GM23338 (cell line): ENCODE data around the gene ASGR1. TPM values are rescaled to one million over a fixed set of nuclear protein-coding genes. Genes with fewer than 3 reads are reported as not detected.

Source experiments
- ATAC-seq: fragments of 200-7000 bp; cut with Tn5 transposase; 3 replicates; pipeline ENCODE4 v1.9.1; 2020
- DNase-seq: peaks from one replicate; pipeline ENCODE4 v3.0.0-alpha.2; 2015; ENCODE audit warnings: low spot score
- H2AFZ ChIP-seq: fragments of 200-600 bp; sonication (generic); 2 replicates; pipeline ENCODE4 v1.8.0; 2016; ENCODE audit warnings: antibody characterized with exemption, mild to moderate bottlenecking, moderate library complexity
- H3F3A ChIP-seq: fragments of 200-600 bp; sonication (generic); replicated peaks from 2 replicates; pipeline ENCODE4 v1.8.0; 2017; ENCODE audit warnings: antibody characterized with exemption, mixed run types, low read depth
- H3K27ac ChIP-seq: fragments of 200-600 bp; sonication (generic); 2 replicates; pipeline ENCODE4 v1.6.1; 2016; ENCODE audit warnings: low read depth
- H3K27me3 ChIP-seq: fragments of 200-600 bp; sonication (generic); 2 replicates; pipeline ENCODE4 v1.8.0; 2016; ENCODE audit warnings: mild to moderate bottlenecking, mixed run types, moderate library complexity; ENCODE audit not compliant: insufficient read depth
- H3K36me3 ChIP-seq: fragments of 200-600 bp; sonication (generic); 2 replicates; pipeline ENCODE4 v1.8.0; 2016; ENCODE audit warnings: mild to moderate bottlenecking; ENCODE audit not compliant: insufficient read depth
- H3K4me1 ChIP-seq: fragments of 200-600 bp; sonication (generic); 2 replicates; pipeline ENCODE4 v1.8.0; 2016; ENCODE audit warnings: mild to moderate bottlenecking, moderate library complexity; ENCODE audit not compliant: insufficient read depth
- H3K4me2 ChIP-seq: fragments of 200-600 bp; sonication (generic); 2 replicates; pipeline ENCODE4 v1.7.1; 2017; ENCODE audit warnings: mixed run types
- H3K4me3 ChIP-seq: fragments of 200-600 bp; sonication (generic); 2 replicates; pipeline ENCODE4 v1.6.1; 2016; ENCODE audit warnings: mixed run types
- H3K79me2 ChIP-seq: fragments of 200-600 bp; sonication (generic); replicated peaks from 2 replicates; pipeline ENCODE4 v1.8.0; 2017; ENCODE audit warnings: mild to moderate bottlenecking; ENCODE audit not compliant: insufficient read depth
- H3K9me2 ChIP-seq: fragments of 200-600 bp; sonication (generic); 2 replicates; pipeline ENCODE4 v1.8.0; 2017; ENCODE audit not compliant: insufficient read depth
- H4K20me1 ChIP-seq: fragments of 200-600 bp; sonication (generic); replicated peaks from 2 replicates; pipeline ENCODE4 v1.8.0; 2017; ENCODE audit warnings: mild to moderate bottlenecking; ENCODE audit not compliant: insufficient read depth
- H3K27ac Mint-ChIP-seq: 2 replicates; pipeline ENCODE4 v1.8.0; 2020; ENCODE audit warnings: inconsistent platforms, mild to moderate bottlenecking, moderate library complexity, mixed read lengths
- H3K27me3 Mint-ChIP-seq: 3 replicates; pipeline ENCODE4 v1.8.0; 2022; ENCODE audit warnings: low read depth, mild to moderate bottlenecking, moderate library complexity, mixed read lengths, inconsistent platforms; ENCODE audit not compliant: insufficient read depth, poor library complexity
- H3K36me3 Mint-ChIP-seq: 3 replicates; pipeline ENCODE4 v1.8.0; 2021; ENCODE audit warnings: low read depth, mild to moderate bottlenecking, inconsistent platforms, moderate library complexity, mixed read lengths
- H3K4me1 Mint-ChIP-seq: 3 replicates; pipeline ENCODE4 v1.8.0; 2020; ENCODE audit warnings: mild to moderate bottlenecking, inconsistent platforms, mixed read lengths
- H3K4me3 Mint-ChIP-seq: 3 replicates; pipeline ENCODE4 v1.8.0; 2021; ENCODE audit warnings: moderate library complexity, mild to moderate bottlenecking, inconsistent platforms, mixed read lengths
- H3K9me3 Mint-ChIP-seq: 3 replicates; pipeline ENCODE4 v1.8.0; 2020; ENCODE audit warnings: moderate library complexity, mild to moderate bottlenecking, inconsistent platforms, mixed read lengths
- CREB1 ChIP-seq: fragments of 250-450 bp; sonication (Bioruptor Pico); IDR thresholded peaks from 2 replicates; pipeline ENCODE4 v1.5.0; 2020; ENCODE audit warnings: low read depth, mild to moderate bottlenecking, moderate library complexity
- EZH2phosphoT487 ChIP-seq: fragments of 200-600 bp; sonication (generic); IDR thresholded peaks from one replicate; pipeline ENCODE4 v1.8.1; 2018; ENCODE audit warnings: antibody characterized with exemption; ENCODE audit not compliant: unreplicated experiment
- POLR2AphosphoS5 ChIP-seq: IDR thresholded peaks from 2 replicates; pipeline ENCODE4 v1.6.1; 2016; ENCODE audit warnings: antibody characterized with exemption, low read depth
- ZNF114 ChIP-seq: fragments of 250-450 bp; sonication (Bioruptor Pico); IDR thresholded peaks from 2 replicates; pipeline ENCODE4 v1.5.0; 2020; ENCODE audit warnings: mild to moderate bottlenecking, moderate library complexity
- polyA plus RNA-seq: library from polyadenylated mRNA; unstranded; fragments of >200 nt; fragmentation: Nextera tagmentation; extraction: Ambion mirVana; gene quantifications from 2 replicates; pipeline ENCODE4 v1.2.1, GENCODE V29; 2016
- total RNA-seq: library from RNA; depleted of rRNA; stranded (reverse); fragments of >200 nt; shearing (Covaris generic); gene quantifications from 2 replicates; pipeline ENCODE4 v1.2.3, GENCODE V29; 2014
- TF ChIP-seq, protein P1 (sequence below), 2 experiments: fragments of 200-600 bp in 1 of 2; sonication (generic) in 1 of 2; conservative IDR thresholded peaks; 2 replicates each; pipeline versions ENCODE4 v1.5.1 to v1.6.1; 2016 to 2017; ENCODE audit warnings: antibody characterized with exemption in 2 of 2, low read depth in 2 of 2, mild to moderate bottlenecking in 2 of 2, moderate library complexity in 1 of 2
- TF ChIP-seq, protein P2 (sequence below): fragments of 250-450 bp; sonication (Bioruptor Pico); IDR thresholded peaks from 2 replicates; pipeline ENCODE4 v1.5.0; 2020; ENCODE audit warnings: mild to moderate bottlenecking, moderate library complexity
- TF ChIP-seq, protein P3 (sequence below): IDR thresholded peaks from 2 replicates; pipeline ENCODE4 v1.6.1; 2016; ENCODE audit warnings: antibody characterized with exemption

The ASGR1 gene
- total and polyA plus RNA-seq, 2 experiments from 2014 or later: 8.3 to 9.0 TPM

DNA sequence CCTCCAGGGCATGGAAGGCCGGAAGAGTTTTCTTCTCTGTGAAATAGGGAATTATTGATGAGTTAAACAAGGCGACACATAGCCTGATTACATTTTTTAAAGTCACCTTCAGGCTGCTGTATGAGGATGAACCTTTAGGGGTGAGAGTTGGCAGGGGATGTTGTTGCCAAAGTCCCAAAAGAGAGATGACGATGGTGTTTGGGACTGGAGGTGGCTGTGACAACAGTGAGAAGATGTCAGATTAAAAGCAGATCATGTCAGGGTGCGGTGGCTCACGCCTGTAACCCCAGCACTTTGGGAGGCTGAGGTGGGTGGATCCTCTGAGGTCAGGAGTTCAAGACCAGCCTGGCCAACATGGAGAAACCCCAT, 47.8 kb downstream of the ASGR1 start:
- H3F3A ChIP-seq: peaks cover 21% of the 10 kb centered on the region
- H3K36me3 Mint-ChIP-seq: no peaks in the 10 kb centered on the region
- peak overlapping the region; percentile 39; the same call in 1 of the 2 replicates for H3K4me3 ChIP-seq
- H3K9me2 ChIP-seq: no peaks in the 10 kb centered on the region
- no peaks in the 10 kb centered on the region; the same call in 2 of the 3 replicates for H3K9me3 Mint-ChIP-seq
- H3K27ac Mint-ChIP-seq: peak overlapping the region; percentile 78
- H3K36me3 ChIP-seq: no peaks in the 10 kb centered on the region
- peak overlapping the region; percentile 86; the same call in 1 of the 2 replicates for H2AFZ ChIP-seq
- H4K20me1 ChIP-seq: no peaks in the 10 kb centered on the region
- peaks cover 60% of the 10 kb centered on the region for H3K4me1 Mint-ChIP-seq
- ATAC-seq (no peak), DNase-seq (no peak)
- H3K27me3 Mint-ChIP-seq: peaks cover 20% of the 10 kb centered on the region
- peak overlapping the region; percentile 33; the same call in 2 of the 3 replicates for H3K4me3 Mint-ChIP-seq
- peaks cover 58% of the 10 kb centered on the region for H3K4me1 ChIP-seq
- H3K4me2 ChIP-seq: peak overlapping the region; percentile 69
- peaks cover 22% of the 10 kb centered on the region for H3K27me3 ChIP-seq
- no peaks in the 10 kb centered on the region for H3K79me2 ChIP-seq
- H3K27ac ChIP-seq: no peak overlapping the region
- TF ChIP-seq ZNF114 (CRISPR knock-in tag) (no peak), EZH2phosphoT487 (no peak), POLR2AphosphoS5 (no peak), CREB1 (CRISPR knock-in tag) (no peak)
- TF ChIP-seq, protein P1, sequence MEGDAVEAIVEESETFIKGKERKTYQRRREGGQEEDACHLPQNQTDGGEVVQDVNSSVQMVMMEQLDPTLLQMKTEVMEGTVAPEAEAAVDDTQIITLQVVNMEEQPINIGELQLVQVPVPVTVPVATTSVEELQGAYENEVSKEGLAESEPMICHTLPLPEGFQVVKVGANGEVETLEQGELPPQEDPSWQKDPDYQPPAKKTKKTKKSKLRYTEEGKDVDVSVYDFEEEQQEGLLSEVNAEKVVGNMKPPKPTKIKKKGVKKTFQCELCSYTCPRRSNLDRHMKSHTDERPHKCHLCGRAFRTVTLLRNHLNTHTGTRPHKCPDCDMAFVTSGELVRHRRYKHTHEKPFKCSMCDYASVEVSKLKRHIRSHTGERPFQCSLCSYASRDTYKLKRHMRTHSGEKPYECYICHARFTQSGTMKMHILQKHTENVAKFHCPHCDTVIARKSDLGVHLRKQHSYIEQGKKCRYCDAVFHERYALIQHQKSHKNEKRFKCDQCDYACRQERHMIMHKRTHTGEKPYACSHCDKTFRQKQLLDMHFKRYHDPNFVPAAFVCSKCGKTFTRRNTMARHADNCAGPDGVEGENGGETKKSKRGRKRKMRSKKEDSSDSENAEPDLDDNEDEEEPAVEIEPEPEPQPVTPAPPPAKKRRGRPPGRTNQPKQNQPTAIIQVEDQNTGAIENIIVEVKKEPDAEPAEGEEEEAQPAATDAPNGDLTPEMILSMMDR (conservative IDR thresholded peaks at IDR 0.05; ENCODE audit: low read depth in 2 of 2): no peak
- TF ChIP-seq, protein P2, sequence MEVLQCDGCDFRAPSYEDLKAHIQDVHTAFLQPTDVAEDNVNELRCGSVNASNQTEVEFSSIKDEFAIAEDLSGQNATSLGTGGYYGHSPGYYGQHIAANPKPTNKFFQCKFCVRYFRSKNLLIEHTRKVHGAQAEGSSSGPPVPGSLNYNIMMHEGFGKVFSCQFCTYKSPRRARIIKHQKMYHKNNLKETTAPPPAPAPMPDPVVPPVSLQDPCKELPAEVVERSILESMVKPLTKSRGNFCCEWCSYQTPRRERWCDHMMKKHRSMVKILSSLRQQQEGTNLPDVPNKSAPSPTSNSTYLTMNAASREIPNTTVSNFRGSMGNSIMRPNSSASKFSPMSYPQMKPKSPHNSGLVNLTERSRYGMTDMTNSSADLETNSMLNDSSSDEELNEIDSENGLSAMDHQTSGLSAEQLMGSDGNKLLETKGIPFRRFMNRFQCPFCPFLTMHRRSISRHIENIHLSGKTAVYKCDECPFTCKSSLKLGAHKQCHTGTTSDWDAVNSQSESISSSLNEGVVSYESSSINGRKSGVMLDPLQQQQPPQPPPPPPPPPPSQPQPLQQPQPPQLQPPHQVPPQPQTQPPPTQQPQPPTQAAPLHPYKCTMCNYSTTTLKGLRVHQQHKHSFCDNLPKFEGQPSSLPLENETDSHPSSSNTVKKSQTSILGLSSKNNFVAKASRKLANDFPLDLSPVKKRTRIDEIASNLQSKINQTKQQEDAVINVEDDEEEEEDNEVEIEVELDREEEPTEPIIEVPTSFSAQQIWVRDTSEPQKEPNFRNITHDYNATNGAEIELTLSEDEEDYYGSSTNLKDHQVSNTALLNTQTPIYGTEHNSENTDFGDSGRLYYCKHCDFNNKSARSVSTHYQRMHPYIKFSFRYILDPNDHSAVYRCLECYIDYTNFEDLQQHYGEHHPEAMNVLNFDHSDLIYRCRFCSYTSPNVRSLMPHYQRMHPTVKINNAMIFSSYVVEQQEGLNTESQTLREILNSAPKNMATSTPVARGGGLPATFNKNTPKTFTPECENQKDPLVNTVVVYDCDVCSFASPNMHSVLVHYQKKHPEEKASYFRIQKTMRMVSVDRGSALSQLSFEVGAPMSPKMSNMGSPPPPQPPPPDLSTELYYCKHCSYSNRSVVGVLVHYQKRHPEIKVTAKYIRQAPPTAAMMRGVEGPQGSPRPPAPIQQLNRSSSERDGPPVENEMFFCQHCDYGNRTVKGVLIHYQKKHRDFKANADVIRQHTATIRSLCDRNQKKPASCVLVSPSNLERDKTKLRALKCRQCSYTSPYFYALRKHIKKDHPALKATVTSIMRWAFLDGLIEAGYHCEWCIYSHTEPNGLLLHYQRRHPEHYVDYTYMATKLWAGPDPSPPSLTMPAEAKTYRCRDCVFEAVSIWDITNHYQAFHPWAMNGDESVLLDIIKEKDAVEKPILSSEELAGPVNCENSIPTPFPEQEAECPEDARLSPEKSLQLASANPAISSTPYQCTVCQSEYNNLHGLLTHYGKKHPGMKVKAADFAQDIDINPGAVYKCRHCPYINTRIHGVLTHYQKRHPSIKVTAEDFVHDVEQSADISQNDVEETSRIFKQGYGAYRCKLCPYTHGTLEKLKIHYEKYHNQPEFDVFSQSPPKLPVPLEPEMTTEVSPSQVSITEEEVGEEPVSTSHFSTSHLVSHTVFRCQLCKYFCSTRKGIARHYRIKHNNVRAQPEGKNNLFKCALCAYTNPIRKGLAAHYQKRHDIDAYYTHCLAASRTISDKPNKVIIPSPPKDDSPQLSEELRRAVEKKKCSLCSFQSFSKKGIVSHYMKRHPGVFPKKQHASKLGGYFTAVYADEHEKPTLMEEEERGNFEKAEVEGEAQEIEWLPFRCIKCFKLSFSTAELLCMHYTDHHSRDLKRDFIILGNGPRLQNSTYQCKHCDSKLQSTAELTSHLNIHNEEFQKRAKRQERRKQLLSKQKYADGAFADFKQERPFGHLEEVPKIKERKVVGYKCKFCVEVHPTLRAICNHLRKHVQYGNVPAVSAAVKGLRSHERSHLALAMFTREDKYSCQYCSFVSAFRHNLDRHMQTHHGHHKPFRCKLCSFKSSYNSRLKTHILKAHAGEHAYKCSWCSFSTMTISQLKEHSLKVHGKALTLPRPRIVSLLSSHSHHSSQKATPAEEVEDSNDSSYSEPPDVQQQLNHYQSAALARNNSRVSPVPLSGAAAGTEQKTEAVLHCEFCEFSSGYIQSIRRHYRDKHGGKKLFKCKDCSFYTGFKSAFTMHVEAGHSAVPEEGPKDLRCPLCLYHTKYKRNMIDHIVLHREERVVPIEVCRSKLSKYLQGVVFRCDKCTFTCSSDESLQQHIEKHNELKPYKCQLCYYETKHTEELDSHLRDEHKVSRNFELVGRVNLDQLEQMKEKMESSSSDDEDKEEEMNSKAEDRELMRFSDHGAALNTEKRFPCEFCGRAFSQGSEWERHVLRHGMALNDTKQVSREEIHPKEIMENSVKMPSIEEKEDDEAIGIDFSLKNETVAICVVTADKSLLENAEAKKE (CRISPR knock-in tag): no peak
- TF ChIP-seq, protein P3, sequence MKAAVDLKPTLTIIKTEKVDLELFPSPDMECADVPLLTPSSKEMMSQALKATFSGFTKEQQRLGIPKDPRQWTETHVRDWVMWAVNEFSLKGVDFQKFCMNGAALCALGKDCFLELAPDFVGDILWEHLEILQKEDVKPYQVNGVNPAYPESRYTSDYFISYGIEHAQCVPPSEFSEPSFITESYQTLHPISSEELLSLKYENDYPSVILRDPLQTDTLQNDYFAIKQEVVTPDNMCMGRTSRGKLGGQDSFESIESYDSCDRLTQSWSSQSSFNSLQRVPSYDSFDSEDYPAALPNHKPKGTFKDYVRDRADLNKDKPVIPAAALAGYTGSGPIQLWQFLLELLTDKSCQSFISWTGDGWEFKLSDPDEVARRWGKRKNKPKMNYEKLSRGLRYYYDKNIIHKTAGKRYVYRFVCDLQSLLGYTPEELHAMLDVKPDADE: no peak
